Measurements from ENCODE around the gene DICER1.

DNA sequence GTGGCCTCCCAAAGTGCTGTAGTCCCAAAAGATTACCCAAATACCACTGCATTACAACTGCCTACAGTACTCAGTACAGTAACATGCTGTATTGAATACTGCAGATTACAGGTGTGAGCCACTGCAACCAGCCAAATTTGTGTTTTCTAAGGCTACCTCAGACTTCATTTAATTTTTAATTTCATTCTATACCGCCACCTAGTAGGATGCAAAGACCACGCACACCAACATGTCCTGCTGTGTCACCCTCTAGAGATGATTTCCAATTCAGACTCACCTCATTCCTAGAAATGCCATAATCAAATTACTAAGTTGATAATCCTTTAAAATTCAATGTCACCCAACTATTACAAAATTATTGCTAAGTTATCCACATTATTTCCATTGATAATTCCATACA, 15.1 kb downstream of the DICER1 start:
- TF ChIP-seq CTCF (IDR thresholded peaks at IDR 0.05; ENCODE audit: extremely low read depth in 1 of 2, insufficient read depth in 1 of 2, low read depth in 1 of 2, low read length in 2 of 2) (no peak), POLR2AphosphoS5 (IDR thresholded peaks at IDR 0.05; ENCODE audit: insufficient read depth, low read depth, low read length) (no peak), POLR2A (IDR thresholded peaks at IDR 0.05; ENCODE audit: low read depth, low read length) (no peak), EZH2 (IDR thresholded peaks at IDR 0.05; ENCODE audit: borderline replicate concordance, low read depth, low read length, severe bottlenecking) (no peak), MYC (IDR thresholded peaks at IDR 0.05; ENCODE audit: low read depth, low read length) (no peak), JUN (IDR thresholded peaks at IDR 0.05; ENCODE audit: borderline replicate concordance, insufficient read depth, insufficient read length, low read depth) (no peak)
- TF ChIP-seq, protein P1, sequence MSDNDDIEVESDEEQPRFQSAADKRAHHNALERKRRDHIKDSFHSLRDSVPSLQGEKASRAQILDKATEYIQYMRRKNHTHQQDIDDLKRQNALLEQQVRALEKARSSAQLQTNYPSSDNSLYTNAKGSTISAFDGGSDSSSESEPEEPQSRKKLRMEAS (IDR thresholded peaks at IDR 0.05; ENCODE audit: insufficient read depth, insufficient read length) = no peak
